Transverse colon (tissue), 4 donors: ENCODE results near the gene EIF4E1B. TPM values are rescaled to one million over a fixed set of nuclear protein-coding genes. Genes with fewer than 3 reads are reported as not detected.

ENCODE experiments used
- DNase-seq: peaks from one replicate; pipeline ENCODE4 v3.0.0-alpha.2; 2019
- H3K27ac ChIP-seq, 4 donors: fragments of 200-600 bp; sonication (generic); 2 replicates each; pipeline ENCODE4 v1.5.1; 2016 to 2018; ENCODE audit warnings: inconsistent platforms in 4 of 4
- H3K27me3 ChIP-seq: fragments of 200-600 bp; sonication (generic); 2 replicates; pipeline ENCODE4 v1.5.1; 2017; ENCODE audit warnings: inconsistent platforms
- H3K36me3 ChIP-seq, 4 donors: fragments of 200-600 bp; sonication (generic); 2 replicates each; pipeline ENCODE4 v1.5.1; 2017 to 2019; ENCODE audit warnings: inconsistent platforms in 4 of 4
- H3K4me1 ChIP-seq, 4 donors: fragments of 200-600 bp; sonication (generic); 2 replicates each; pipeline ENCODE4 v1.5.1; 2017 to 2020; ENCODE audit warnings: inconsistent platforms in 4 of 4
- H3K4me3 ChIP-seq, 4 donors: fragments of 200-600 bp; sonication (generic); 1 replicate in 1 of 4; 2 replicates in 3 of 4; pipeline versions ENCODE4 v1.5.1 to v1.6.1; 2017 to 2019; ENCODE audit warnings: inconsistent platforms in 4 of 4
- H3K9me3 ChIP-seq, 2 donors: fragments of 200-600 bp; sonication (generic); 2 replicates each; pipeline ENCODE4 v1.5.1; 2017 to 2019; ENCODE audit warnings: inconsistent platforms in 2 of 2
- EP300 ChIP-seq: sonication (generic); formaldehyde crosslinking; IDR thresholded peaks from one replicate; pipeline ENCODE4 v1.6.1; 2017; ENCODE audit warnings: antibody characterized with exemption, low read depth
- POLR2A ChIP-seq: fragments of 450-650 bp; IDR thresholded peaks from one replicate; pipeline ENCODE4 v1.6.1; 2016; ENCODE audit warnings: antibody characterized with exemption, mild to moderate bottlenecking, moderate library complexity
- POLR2AphosphoS5 ChIP-seq, 3 donors: sonication (generic); formaldehyde crosslinking; IDR thresholded peaks; one replicate each; pipeline ENCODE4 v1.6.1; 2016; ENCODE audit warnings: antibody characterized with exemption in 3 of 3
- WGBS, 2 donors: methylation state at CpG; one replicate each; pipeline ENCODE4 v1.1.5; 2018; ENCODE audit warnings: low coverage in 1 of 2; 5-methylcytosine and 5-hydroxymethylcytosine counted together
- in situ Hi-C, 4 donors: fragments of 200-750 bp; cut with MboI; loops; one replicate each; pipeline versions ENCODE4 v1.15.0 to v1.15.1; 2017; ENCODE audit warnings: low sequenced_read_pairs in 3 of 4, low pct_ligation_motif_present in 1 of 4, low pct_unique_long_range_greater_than_20kb in 1 of 4
- intact Hi-C: fragments of 100-400 bp; cut with DNase I; formaldehyde crosslinking; loops from one replicate; pipeline ENCODE4 v1.15.1; 2023; ENCODE audit warnings: low total_unique reads
- total RNA-seq, 4 donors: library from RNA; depleted of rRNA; stranded (reverse); fragments of >200 nt; gene quantifications; one replicate each; pipeline ENCODE4 v1.1.0, GENCODE V29; 2016
- TF ChIP-seq, protein P1 (sequence below), 5 experiments: fragments of 200-600 bp in 3 of 5; fragments of 450-650 bp in 2 of 5; sonication (generic) in 3 of 5; IDR thresholded peaks; 1 replicate in 2 of 5; 2 replicates in 3 of 5; pipeline ENCODE4 v1.5.1; 2016 to 2017; ENCODE audit warnings: antibody characterized with exemption in 5 of 5, inconsistent platforms in 3 of 5, mild to moderate bottlenecking in 2 of 5, moderate library complexity in 1 of 5

Gene EIF4E1B
- total RNA-seq, 4 donors from 2014 or later: not detected

DNA sequence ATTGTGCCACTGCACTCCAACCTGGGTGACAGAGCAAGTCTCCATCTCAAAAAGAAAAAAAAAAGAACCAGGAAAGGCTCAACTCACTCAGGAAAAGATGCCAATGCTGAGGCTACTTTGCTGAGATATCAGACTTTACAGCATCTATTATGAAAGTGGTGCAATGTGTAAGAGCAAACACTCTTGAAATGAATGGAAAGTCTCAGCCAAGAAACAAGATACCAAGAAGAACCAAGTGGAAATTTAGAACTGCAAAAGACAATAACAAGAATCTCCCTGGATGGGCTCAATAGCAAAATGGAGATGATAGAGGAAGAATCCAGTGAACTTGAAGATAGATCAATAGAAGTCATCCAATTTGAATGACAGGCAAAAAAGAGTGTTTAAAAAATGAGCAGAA, 54.5 kb downstream of the EIF4E1B start:
- H3K36me3 ChIP-seq: no peaks in the 10 kb centered on the region
- TF ChIP-seq POLR2A (no peak), EP300 (no peak)
- TF ChIP-seq, protein P1, sequence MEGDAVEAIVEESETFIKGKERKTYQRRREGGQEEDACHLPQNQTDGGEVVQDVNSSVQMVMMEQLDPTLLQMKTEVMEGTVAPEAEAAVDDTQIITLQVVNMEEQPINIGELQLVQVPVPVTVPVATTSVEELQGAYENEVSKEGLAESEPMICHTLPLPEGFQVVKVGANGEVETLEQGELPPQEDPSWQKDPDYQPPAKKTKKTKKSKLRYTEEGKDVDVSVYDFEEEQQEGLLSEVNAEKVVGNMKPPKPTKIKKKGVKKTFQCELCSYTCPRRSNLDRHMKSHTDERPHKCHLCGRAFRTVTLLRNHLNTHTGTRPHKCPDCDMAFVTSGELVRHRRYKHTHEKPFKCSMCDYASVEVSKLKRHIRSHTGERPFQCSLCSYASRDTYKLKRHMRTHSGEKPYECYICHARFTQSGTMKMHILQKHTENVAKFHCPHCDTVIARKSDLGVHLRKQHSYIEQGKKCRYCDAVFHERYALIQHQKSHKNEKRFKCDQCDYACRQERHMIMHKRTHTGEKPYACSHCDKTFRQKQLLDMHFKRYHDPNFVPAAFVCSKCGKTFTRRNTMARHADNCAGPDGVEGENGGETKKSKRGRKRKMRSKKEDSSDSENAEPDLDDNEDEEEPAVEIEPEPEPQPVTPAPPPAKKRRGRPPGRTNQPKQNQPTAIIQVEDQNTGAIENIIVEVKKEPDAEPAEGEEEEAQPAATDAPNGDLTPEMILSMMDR (IDR thresholded peaks at IDR 0.05): no peak
- in situ Hi-C loops: no loop called here

DNA sequence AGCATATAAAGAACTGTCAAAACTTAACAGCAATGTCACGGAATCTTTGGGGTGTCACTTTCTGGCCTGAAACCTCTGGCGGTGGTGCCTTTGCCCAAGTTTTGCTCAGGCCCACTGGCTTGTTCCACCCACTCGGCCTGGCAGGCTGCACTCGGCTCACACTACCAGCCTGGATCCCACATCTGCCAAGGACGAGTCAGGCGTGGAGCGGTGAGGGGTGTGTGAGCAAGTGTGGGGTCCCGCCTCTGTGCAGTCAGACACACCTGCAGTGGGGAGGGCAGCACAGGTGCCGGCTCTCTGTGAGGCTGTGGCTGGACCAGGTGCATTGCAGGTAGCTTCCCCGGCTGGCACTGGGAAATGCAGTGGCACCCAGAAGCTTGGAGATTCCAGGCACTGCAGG, 56.8 kb downstream of the EIF4E1B start:
- no peak for DNase-seq
- peaks cover 0 to 4% (median 0%) of the 10 kb centered on the region in 4 donors for H3K4me1 ChIP-seq
- 82 to 84% methylated on average over 2 to 10 of the region's 10 CpGs for WGBS, 2 donors
- no peak overlapping the region for H3K4me3 ChIP-seq
- H3K27ac ChIP-seq: no peak overlapping the region
- H3K36me3 ChIP-seq: no peaks in the 10 kb centered on the region
- TF ChIP-seq EP300 (no peak), POLR2A (no peak), POLR2AphosphoS5 (IDR thresholded peaks at IDR 0.05) (no peak)
- TF ChIP-seq, protein P1 (IDR thresholded peaks at IDR 0.05): no peak
- in situ Hi-C loops: no loop called here
- intact Hi-C loops: no loop called here
- peaks cover 26% of the 10 kb centered on the region for H3K27me3 ChIP-seq
- H3K9me3 ChIP-seq: no peaks in the 10 kb centered on the region

More for the DNA sequence above, 54.5 kb downstream of the EIF4E1B start:
- intact Hi-C loops: no loop called here
- peaks cover 45% of the 10 kb centered on the region for H3K27me3 ChIP-seq
- peaks cover 0 to 2% (median 0%) of the 10 kb centered on the region in 4 donors for H3K4me1 ChIP-seq
- no peak overlapping the region for H3K27ac ChIP-seq
- H3K4me3 ChIP-seq: no peak overlapping the region
- no peak for DNase-seq
- H3K9me3 ChIP-seq: no peaks in the 10 kb centered on the region

DNA sequence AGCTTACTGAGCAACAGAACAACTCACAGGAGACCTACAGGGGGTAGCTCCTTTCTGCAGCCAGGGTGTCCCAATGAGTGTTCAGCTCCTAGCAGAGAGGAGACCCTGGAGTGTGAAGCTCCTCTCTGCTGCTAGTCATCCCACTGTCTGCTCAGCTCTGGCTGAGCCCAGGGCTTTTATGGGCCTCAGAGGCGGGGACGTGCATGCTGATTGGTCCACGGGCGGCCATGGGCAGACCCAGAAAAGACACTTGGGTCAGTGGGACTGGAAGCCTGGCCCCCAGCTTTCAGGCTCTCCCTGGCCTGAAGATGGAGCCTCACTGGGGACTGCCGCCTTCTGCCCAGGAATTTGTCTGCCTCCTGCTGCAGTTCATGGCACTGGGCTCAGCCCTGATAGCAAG, 57.4 kb downstream of the EIF4E1B start:
- intact Hi-C loops: no loop called here
- TF ChIP-seq POLR2AphosphoS5 (IDR thresholded peaks at IDR 0.05) (no peak), POLR2A (no peak), EP300 (no peak)
- TF ChIP-seq, protein P1 (IDR thresholded peaks at IDR 0.05): no peak
- 86% methylated on average over 5 of the region's 5 CpGs; no CpG with 5 or more reads in 1 of the 2 donors for WGBS, 2 donors
- peaks cover 5 to 11% (median 6%) of the 10 kb centered on the region in 4 donors for H3K4me1 ChIP-seq
- H3K36me3 ChIP-seq: no peaks in the 10 kb centered on the region
- in situ Hi-C loops: no loop called here
- DNase-seq: no peak
- H3K27me3 ChIP-seq: peaks cover 22% of the 10 kb centered on the region
- H3K27ac ChIP-seq: no peak overlapping the region
- no peaks in the 10 kb centered on the region for H3K9me3 ChIP-seq
- H3K4me3 ChIP-seq: no peak overlapping the region

DNA sequence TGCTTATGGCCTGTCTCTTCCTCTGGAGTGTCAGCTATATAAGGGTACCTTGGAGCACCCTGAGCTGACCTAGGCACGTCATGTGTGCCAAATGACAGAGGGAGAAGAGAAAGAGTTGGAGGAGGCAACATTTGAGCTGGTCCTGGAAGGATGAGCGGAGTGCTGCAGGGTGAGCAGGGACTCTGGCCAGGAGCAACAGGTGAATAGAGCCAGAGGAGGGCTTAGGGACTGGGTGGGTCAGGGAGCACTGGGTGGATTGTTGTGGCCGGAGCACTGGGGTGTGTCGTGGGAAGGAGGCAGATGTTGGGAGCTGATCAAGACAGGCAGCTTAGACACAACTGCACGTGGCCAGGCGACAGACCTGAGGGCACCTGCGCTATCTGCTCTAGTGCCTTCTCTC, 60.4 kb downstream of the EIF4E1B start:
- H3K4me3 ChIP-seq: no peak overlapping the region
- in situ Hi-C loops (no loop called here), intact Hi-C loops (no loop called here)
- WGBS, 2 donors: 73 to 100% methylated on average over 1 to 7 of the region's 7 CpGs
- H3K9me3 ChIP-seq: no peaks in the 10 kb centered on the region
- H3K36me3 ChIP-seq: no peaks in the 10 kb centered on the region
- peaks cover 19% of the 10 kb centered on the region for H3K27me3 ChIP-seq
- no peak for TF ChIP-seq POLR2A
- TF ChIP-seq EP300: no peak
- no peak for TF ChIP-seq POLR2AphosphoS5 (IDR thresholded peaks at IDR 0.05)
- TF ChIP-seq, protein P1 (IDR thresholded peaks at IDR 0.05): no peak
- DNase-seq: no peak
- peaks cover 5 to 13% (median 12%) of the 10 kb centered on the region in 4 donors for H3K4me1 ChIP-seq
- H3K27ac ChIP-seq: no peak overlapping the region
